ENCODE measurements around the gene DKK3.

The DKK3 gene

DNA sequence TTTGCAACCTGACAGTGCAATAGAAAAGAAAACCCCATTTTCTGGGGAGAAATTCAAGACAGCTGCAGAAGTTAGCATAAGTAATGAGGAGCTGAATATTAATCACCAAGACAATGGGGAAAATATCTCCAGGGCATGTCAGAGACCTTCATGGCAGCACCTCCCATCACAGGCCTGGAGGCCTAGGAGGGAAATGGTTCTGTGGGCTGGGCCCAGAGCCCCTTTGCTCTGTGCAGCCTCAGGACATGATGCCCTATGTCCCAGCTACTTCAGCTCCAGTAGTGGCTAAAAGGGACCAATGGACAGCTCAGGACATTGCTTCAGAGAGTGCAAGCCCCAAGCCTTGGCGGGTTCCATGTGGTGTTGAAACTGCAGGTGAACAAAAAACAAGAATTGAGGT is 14.6 kb upstream of the DKK3 start:
- ATAC-seq = no peak
- TF ChIP-seq PPARA (CRISPR knock-in tag; IDR thresholded peaks at IDR 0.05; ENCODE audit: borderline replicate concordance) (no peak), ZNF70 (CRISPR knock-in tag; IDR thresholded peaks at IDR 0.05) (no peak), SNAI2 (CRISPR knock-in tag; IDR thresholded peaks at IDR 0.05) (no peak), ISL1 (CRISPR knock-in tag; IDR thresholded peaks at IDR 0.05) (no peak), TCF4 (CRISPR knock-in tag; IDR thresholded peaks at IDR 0.05; ENCODE audit: borderline replicate concordance) (no peak), ZNF8 (CRISPR knock-in tag; IDR thresholded peaks at IDR 0.05) (no peak), RARB (CRISPR knock-in tag; IDR thresholded peaks at IDR 0.05) (no peak), TOX (CRISPR knock-in tag; IDR thresholded peaks at IDR 0.05; ENCODE audit: borderline replicate concordance) (no peak), ARNTL (CRISPR knock-in tag; IDR thresholded peaks at IDR 0.05; ENCODE audit: borderline replicate concordance, low read depth) (no peak), OSR1 (CRISPR knock-in tag; IDR thresholded peaks at IDR 0.05) (no peak), TSHZ2 (CRISPR knock-in tag; IDR thresholded peaks at IDR 0.05) (no peak), GLIS3 (CRISPR knock-in tag; IDR thresholded peaks at IDR 0.05) (no peak), ESRRG (CRISPR knock-in tag; IDR thresholded peaks at IDR 0.05) (no peak), CSRNP3 (CRISPR knock-in tag; IDR thresholded peaks at IDR 0.05) (no peak), CREB5 (CRISPR knock-in tag; IDR thresholded peaks at IDR 0.05; ENCODE audit: low read depth) (no peak), ZFP3 (CRISPR knock-in tag; IDR thresholded peaks at IDR 0.05) (no peak), ZFP30 (CRISPR knock-in tag; IDR thresholded peaks at IDR 0.05) (no peak), CSDC2 (CRISPR knock-in tag; IDR thresholded peaks at IDR 0.05) (no peak)
- TF ChIP-seq, protein P1, sequence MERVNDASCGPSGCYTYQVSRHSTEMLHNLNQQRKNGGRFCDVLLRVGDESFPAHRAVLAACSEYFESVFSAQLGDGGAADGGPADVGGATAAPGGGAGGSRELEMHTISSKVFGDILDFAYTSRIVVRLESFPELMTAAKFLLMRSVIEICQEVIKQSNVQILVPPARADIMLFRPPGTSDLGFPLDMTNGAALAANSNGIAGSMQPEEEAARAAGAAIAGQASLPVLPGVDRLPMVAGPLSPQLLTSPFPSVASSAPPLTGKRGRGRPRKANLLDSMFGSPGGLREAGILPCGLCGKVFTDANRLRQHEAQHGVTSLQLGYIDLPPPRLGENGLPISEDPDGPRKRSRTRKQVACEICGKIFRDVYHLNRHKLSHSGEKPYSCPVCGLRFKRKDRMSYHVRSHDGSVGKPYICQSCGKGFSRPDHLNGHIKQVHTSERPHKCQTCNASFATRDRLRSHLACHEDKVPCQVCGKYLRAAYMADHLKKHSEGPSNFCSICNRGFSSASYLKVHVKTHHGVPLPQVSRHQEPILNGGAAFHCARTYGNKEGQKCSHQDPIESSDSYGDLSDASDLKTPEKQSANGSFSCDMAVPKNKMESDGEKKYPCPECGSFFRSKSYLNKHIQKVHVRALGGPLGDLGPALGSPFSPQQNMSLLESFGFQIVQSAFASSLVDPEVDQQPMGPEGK (CRISPR knock-in tag; IDR thresholded peaks at IDR 0.05; ENCODE audit: borderline replicate concordance) = no peak

- ATAC-seq = no peak
- TF ChIP-seq RARB (CRISPR knock-in tag; IDR thresholded peaks at IDR 0.05) (no peak), ZNF70 (CRISPR knock-in tag; IDR thresholded peaks at IDR 0.05) (no peak), BACH2 (CRISPR knock-in tag; IDR thresholded peaks at IDR 0.05; ENCODE audit: borderline replicate concordance) (no peak), ISL1 (CRISPR knock-in tag; IDR thresholded peaks at IDR 0.05) (no peak), ZFP3 (CRISPR knock-in tag; IDR thresholded peaks at IDR 0.05) (no peak), ZFP30 (CRISPR knock-in tag; IDR thresholded peaks at IDR 0.05) (no peak)
Observed at GRCh38 chr11:12020546-12020945, 12.1 kb upstream of the DKK3 start.

DNA sequence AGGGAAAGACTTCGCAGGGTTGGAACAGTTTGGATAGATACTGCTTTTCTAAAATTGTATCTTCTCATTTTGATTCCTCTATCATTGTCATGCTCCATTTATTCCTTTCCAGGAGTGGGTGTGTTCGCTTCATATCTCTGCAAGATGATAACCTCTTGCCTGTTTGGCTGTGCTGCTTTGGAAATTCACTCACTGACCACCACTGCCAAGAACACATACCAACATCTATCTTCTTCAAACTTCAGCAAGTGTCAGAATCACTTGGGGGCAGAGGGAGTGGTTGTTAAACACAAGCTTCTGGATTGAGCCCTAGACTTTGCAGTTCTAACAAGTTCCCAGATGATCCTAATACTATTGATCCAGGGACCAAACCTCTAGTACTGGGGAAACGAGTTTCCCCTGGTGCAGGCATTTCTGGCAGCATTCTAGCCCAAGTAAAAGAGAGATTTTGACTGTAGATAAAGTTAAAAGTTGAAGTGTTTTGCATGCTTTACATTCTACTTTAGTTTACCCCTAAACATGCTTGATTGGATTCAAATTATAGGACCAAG is 11.5 kb upstream of the DKK3 start:
- peak; percentile 43 for ATAC-seq
- no peak for TF ChIP-seq ZNF70 (CRISPR knock-in tag; IDR thresholded peaks at IDR 0.05)
- TF ChIP-seq ZNF8 (CRISPR knock-in tag; IDR thresholded peaks at IDR 0.05) = no peak
- TF ChIP-seq ISL1 (CRISPR knock-in tag; IDR thresholded peaks at IDR 0.05) = no peak
- TF ChIP-seq SNAI2 (CRISPR knock-in tag; IDR thresholded peaks at IDR 0.05) = no peak
- no peak for TF ChIP-seq OSR1 (CRISPR knock-in tag; IDR thresholded peaks at IDR 0.05)
- no peak for TF ChIP-seq ESRRG (CRISPR knock-in tag; IDR thresholded peaks at IDR 0.05)
- no peak for TF ChIP-seq TSHZ2 (CRISPR knock-in tag; IDR thresholded peaks at IDR 0.05)
- TF ChIP-seq ZFP30 (CRISPR knock-in tag; IDR thresholded peaks at IDR 0.05) = no peak
- no peak for TF ChIP-seq ZFP3 (CRISPR knock-in tag; IDR thresholded peaks at IDR 0.05)
- TF ChIP-seq ZC3H10 (CRISPR knock-in tag; IDR thresholded peaks at IDR 0.05) = no peak
- no peak for TF ChIP-seq TOX (CRISPR knock-in tag; IDR thresholded peaks at IDR 0.05; ENCODE audit: borderline replicate concordance)
- TF ChIP-seq CSDC2 (CRISPR knock-in tag; IDR thresholded peaks at IDR 0.05) = no peak
- no peak for TF ChIP-seq CREB5 (CRISPR knock-in tag; IDR thresholded peaks at IDR 0.05; ENCODE audit: low read depth)
- no peak for TF ChIP-seq CSRNP3 (CRISPR knock-in tag; IDR thresholded peaks at IDR 0.05)
- TF ChIP-seq ARNTL (CRISPR knock-in tag; IDR thresholded peaks at IDR 0.05; ENCODE audit: borderline replicate concordance, low read depth) = no peak
- TF ChIP-seq BACH2 (CRISPR knock-in tag; IDR thresholded peaks at IDR 0.05; ENCODE audit: borderline replicate concordance) = no peak
- no peak for TF ChIP-seq ZNF565 (CRISPR knock-in tag; conservative IDR thresholded peaks at IDR 0.05; ENCODE audit: low read depth)

All from SK-N-SH treated with all-trans-retinoic acid at 6 μM for 48 hours (cell line).